CD4-positive, alpha-beta T cell treated with Interleukin-15 for 1 hour (primary cell): ENCODE data around the gene ENPP1.

ENCODE experiments used
- DNase-seq: peaks from one replicate; pipeline ENCODE4 v3.0.0-alpha.2; 2020

Gene ENPP1

DNA sequence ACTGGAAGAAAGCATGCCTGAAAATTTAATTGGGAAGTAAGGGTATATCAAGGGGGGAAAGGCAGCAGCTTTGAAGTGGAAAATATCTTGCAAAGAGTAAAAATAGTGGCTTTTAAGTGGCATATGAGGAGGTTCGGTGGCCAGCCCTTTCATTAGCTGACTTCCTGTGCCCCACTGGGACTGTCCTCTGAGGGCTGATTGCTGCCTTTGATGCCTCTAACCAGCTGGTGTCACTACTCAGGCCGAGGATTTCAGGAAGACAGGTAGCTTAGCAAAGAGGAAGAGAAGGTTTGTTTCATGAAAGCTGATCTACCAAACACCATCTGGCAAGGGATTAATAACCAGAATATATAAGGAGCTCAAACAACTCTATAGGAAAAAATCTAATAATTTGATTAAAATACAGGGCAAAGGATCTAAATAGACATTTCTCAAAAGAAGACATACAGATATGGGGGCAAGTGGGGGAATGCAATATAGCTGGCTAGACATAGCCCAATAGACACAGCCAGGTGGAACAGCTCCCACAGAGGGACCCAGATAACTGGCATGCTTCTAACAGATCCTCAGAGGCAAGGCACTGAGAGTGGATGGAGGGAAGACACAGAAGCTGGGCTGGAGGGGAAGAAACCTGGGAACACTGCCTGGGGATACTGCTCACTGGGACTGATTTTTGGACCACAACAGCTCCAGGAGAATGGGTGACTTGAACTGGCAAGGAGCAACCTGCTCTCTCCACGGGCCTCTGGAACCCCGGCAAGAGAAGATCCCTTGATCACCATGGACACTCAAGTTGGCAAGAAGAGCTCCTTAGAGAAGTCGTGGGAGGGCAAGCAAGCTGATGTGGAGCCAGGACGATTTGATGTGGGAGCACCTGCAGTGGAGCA lies 110.2 kb downstream of the ENPP1 start:
- DNase-seq = no peak

DNA sequence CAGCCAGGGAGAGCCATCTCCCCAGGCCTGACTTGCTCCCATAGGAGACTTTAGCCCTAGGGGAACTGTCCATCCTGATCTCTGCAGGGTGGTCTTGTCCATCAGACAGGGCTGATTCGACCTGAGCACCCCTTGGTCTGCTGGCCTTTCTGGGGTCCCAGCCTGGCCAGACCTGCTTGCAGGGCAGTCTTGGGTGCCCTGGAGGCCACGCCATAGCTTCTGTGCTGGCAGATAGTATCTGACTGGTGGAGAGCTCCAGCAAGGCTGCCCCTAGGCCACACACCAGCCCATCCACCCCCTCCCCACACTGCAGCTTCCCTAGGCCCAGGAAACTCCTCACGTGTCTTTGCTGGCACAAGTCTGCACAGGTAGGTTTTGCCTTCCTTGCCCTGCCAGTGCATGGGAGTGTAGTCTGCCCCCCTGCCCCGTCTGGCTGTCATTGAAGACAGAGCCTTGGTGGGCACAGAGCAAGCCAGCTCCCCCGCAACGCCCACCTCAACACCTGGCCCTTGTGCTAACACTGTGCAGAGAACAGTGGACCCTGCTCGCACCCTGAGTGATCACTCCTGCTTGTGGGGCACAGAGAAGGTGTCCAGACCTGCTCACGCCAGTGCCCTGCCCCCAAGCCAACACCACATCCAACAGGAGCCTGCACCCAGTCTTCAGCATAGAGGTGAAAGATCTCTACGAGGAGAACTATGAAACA lies 111.0 kb downstream of the ENPP1 start:
- DNase-seq = no peak

DNA sequence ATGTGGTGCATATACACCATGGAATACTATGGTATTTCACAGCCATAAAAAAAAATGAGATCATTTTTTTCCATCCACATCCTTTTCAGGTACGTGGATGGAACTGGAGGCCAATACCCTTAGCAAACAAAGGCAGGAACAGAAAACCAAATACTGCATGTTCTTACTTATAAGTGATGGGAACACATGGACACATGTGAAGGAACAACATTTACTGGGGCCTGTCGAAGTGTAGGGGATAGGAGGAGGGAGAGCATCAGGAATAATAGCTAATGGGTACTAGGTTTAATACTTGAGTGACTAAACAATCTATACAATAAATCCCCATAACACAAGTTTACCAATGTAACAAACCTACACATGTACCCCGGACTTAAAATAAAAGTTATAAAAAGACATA lies 112.8 kb downstream of the ENPP1 start:
- no peak for DNase-seq

DNA sequence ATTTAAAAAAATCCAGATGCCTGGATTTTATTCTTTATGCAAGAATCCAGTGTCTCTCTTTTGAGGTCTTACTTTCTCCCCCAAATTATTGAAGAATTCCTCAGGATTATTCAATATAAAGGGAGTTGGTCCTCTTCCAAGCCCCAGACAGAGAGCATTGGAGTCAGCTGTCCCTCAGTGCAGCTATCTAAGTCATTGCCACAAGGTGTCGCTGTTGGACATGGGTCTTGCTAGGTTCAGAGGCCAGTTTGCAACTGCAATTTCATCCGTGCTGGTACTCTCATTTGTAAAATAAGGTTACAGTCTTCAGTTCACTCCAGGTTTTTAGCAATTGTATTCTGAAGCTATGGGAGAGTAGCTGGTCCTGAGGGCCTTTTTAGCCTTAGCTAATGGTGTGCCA lies 115.5 kb downstream of the ENPP1 start:
- no peak for DNase-seq

DNA sequence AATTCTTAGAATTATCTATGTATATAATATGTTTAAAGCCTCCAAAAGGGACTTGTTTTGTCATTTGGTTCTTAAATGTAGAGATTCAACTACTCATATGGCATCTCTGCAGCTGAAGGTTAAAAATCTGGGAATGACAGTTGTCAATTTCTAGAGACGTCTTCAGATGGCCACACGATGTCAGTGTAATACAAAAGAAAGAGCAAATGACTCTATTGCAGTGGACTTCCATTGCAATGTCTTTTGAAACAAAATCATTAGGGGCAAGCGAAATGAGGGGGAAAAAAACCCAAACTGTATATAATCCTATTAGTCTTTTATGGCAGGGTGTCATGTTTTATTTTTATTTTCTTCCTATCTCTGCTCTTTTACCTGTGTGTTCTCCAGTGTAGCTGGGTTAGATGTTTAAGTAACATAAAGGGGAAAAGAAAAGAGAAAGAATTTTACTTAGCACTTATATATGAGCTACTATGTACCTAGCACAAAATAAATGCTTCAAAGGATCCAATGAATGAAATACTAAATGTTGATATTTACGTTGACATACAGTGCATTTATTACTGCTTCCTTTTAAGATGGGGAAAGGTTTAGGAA lies 117.2 kb downstream of the ENPP1 start:
- DNase-seq = no peak

DNA sequence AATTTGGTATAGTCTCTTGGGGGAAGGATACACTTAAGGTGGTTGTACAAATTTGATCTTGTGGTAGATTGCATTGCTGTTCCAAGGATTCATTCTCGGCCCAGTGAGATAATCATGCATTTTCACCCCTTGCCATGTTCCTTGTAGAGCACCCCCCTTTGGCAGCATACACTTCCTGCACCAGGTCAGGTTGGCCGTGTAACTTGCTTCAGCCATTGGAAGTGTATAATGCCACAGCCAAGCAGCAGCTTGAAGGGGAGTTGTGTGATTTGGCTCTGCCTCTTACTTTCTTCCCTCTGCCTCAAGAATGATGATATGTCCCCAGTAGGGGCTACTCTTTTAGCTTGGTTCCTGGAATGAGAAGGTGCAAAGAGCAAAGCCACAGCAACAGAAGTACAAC lies 121.4 kb downstream of the ENPP1 start:
- DNase-seq = no peak

DNA sequence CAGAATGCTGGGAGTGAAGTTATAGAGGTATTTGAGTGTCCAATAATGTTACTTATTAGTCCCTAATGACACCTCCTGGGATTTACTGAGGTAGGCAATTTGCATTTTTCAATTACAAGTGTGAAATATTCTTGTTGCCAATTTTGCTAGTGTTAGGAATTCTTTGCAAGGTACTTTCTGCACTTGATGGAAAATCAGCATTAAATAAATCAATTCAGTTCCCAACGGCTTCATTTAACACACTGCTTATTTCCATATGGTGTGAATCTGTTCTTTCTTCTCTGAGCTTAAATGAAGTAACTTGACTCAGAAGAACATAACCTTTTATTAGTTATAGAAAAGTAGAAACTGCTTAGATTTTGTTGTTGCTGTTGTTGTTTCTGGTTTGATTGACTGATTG lies 122.2 kb downstream of the ENPP1 start:
- no peak for DNase-seq

DNA sequence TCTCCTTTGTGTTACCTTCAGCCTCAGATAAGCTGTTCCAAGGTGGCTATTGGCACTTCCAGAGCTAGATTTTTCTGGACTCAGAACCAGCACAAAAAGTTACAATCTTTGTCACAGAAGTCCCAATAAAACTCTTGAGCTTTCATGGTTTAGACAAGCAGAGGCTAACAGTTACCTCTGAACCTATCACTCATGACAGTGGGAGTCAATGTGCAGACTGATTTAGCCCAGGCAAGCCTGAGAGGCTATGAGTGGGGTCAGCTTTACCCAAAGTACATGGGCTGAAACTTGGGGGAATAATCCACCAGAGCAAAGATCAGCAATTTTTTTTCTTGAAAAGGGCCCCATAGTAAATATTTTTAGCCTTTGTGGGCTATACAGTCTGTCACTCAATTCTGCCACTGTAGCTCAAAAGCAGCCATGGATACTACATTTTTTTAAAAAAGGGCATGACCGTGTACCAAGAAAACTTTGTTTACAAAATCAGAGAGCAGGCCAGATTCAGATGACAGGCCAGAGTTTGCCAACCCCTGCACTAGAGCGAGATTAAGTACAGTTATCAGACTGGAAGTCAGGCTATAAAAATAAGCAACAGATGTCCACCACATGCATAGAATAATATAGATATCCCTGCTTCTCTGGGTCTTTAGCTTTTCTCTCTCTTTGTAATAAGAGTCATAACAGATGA lies 123.4 kb downstream of the ENPP1 start:
- no peak for DNase-seq

DNA sequence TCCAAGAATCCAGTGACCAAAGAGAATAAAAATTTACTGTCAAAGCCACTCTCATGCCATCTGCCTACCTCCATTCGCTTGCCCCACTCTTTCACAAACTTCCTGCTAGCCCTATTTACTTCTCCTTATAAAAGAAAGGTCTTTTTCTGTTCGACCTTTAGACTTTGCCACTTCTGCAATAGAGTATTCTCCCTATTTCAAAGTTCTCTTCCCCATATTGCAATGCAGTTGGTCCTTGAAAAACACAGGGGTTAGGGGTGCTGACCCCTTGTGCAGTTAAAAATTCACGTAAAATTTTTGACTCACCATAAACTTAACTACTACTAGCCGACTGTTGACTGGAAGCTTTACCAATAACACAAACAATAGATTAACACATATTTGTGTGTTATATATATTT lies 128.3 kb downstream of the ENPP1 start:
- no peak for DNase-seq

DNA sequence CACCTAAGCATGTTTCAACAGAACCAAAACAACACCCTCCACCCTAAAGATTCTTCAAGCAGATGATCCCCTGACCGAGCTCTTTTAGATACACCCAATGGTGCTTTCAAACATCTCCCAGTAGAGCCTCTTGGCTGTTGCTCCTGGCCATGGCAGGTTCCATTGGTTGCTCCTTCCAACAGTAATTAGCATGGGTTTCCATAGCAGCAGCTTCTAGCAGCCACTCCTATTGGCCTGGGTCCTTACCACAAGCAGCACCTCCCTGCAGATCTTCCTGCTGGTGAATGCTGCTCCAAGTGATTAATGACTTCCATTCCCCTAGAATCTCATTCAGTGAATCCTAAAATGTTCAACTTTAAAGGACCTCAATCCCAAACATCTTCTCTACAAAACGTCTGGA lies 129.4 kb downstream of the ENPP1 start:
- DNase-seq = no peak

DNA sequence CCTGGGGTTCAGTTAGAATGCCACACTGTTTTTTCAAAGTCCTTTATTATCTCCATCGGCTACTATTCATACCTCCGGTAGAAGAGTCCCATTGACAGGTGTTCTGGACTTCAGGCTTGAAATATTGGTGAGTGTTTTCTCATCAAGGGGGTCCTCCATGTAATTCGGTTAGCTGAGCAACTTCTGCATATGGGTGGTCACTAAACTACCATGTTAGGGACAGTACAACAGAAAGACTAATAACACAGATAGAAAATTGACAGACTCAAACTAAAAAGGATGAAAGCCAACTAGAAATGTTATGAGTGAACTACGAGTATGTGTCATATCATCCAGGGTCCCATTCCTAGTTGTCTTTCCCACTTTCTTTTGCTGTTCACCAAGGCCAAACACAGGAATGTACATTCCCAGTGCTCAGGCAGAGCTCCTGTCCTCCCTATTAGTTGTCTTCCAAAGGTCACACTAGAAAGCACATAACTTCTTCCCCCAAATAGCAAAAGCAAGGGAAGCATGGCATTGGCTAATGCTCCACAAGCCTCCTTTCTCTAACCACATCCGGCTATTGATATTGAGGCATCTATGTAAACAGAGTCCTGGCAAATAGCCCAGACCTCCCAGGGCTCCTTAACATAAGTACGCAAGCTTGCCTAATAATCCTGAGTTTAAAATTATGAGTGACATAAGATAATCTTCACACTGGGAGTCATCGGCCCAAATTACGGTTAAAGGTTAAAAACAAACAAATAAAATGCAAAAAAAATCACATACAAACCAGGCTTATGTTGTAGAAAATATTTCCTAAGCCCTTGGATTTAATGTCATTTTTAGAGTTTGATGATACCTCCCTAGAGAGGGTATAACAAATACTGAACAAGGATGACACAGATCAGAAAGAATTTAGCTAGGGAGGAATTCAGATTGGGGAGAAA lies 130.1 kb downstream of the ENPP1 start:
- no peak for DNase-seq
